GM21360 (cell line): Measurements from ENCODE around the gene CASZ1.

Source experiments
- ATAC-seq: cut with Tn5 transposase; IDR thresholded peaks from one replicate; pipeline ENCODE4 v1.9.1; 2021; ENCODE audit warnings: mild to moderate bottlenecking, moderate library complexity; ENCODE audit not compliant: unreplicated experiment

Gene CASZ1

GRCh38 chr1:10613340-10613739 lies 183.1 kb downstream of the CASZ1 start:
- ATAC-seq = no peak

DNA sequence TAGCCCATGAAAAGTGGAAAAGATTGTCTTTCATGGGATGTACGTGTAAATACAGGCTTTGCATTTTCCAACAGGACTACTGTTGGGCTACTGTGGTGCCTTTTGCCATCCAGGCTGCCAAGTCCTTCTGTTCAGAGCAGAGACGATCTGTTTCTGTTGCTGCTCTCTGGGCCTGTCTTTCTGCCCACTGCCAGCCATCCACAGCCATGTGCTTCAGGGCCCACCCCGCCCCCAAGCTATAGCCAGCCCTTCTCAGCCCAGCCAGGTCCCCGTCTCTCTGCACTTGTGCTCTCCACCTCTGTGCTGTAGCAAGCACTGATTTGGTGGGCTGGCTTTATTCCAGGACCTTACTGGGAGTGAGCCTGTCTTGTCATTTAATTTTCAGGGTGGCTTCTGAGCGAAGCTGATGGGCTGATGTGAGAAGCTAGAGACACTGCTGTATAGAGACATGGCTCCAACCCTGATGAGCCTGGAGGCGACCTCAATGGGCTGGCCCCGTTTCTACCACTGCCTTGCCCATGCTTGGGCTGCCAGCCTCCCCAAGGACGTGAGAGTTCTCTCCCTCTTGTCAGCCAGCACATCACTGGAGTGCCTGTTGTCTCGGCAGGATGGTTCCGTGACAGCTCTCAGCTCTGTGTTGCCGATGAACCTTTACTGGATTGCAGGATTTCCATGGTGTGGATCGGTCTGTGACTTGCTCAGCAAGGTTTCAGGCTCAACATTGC lies 183.8 kb downstream of the CASZ1 start:
- ATAC-seq = no peak

DNA sequence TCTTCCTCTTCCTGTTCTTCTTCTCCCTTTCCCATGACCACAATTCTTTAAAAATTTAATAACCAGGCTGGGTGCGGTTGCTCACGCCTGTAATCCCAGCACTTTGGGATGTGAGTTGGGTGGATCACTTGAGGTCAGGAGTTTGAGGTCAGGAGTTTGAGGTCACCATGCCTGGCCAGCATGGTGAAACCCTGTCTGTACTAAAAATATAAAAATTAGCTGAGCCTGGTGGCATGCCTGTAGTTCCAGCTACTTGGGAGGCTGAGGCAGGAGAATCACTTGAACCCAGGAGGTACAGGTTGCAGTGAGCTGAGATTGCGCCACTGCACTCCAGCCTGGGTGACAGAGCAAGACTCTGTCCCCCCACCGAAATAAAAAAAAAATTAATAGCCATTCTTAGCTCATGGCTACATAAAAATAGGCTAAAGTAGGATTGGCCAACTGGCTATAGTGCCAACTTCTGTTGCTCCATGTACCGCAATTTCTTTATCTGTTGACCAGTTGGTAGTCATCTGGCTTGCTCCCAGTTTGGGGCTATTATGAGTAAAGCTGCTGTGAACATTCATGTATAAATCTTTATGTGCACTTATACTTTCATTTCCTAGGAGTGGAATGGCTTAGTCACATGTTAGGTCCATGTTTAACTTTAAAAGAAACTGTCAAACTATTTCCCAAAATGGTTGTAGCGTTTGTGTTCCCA lies 185.4 kb downstream of the CASZ1 start:
- ATAC-seq = no peak

GRCh38 chr1:10608690-10609089 lies 187.8 kb downstream of the CASZ1 start:
- no peak for ATAC-seq

- no peak for ATAC-seq
These were observed 189.2 kb downstream of the CASZ1 start for GRCh38 chr1:10607228-10607627.

DNA sequence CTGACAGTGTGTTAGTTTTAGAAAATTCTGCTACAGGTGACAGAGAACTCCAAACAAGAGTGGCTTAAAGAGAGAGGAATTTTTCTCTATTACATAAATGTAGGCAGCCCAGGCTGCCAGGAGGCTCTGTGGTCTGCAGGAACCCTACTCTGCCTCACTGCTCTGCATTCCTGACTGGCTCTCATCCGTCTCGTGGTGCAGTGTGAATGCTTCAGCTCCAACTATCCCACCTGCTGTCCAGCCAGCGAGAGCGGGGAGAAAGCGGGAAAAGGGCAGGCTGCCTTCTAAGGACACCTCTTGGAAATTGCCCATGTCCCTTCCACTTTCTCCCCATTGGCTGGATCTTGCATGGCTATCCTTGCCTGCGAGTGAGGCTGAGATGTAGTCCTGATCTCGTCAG lies 190.4 kb downstream of the CASZ1 start:
- no peak for ATAC-seq

DNA sequence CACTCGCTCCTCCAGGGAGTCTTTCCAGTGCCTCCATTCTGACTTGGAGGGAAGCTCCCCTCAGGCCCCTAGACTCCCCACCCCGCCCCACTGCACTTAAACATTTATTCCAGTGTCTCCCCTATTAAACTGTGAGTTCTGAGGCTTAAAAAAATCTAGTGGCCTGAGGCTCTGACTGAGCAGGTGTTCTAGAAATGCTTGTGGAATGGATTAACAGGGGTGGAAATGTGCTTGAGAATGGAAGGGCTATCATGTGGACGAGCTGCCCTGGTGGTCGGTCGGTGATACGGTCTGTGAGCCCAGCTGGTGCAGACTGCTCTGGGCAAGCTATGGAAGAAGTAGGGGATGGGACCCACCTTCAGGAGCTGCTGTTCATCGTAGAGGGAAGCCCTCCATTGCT lies 191.5 kb downstream of the CASZ1 start:
- no peak for ATAC-seq

- no peak for ATAC-seq
These were observed 193.5 kb downstream of the CASZ1 start for GRCh38 chr1:10602936-10603335.

DNA sequence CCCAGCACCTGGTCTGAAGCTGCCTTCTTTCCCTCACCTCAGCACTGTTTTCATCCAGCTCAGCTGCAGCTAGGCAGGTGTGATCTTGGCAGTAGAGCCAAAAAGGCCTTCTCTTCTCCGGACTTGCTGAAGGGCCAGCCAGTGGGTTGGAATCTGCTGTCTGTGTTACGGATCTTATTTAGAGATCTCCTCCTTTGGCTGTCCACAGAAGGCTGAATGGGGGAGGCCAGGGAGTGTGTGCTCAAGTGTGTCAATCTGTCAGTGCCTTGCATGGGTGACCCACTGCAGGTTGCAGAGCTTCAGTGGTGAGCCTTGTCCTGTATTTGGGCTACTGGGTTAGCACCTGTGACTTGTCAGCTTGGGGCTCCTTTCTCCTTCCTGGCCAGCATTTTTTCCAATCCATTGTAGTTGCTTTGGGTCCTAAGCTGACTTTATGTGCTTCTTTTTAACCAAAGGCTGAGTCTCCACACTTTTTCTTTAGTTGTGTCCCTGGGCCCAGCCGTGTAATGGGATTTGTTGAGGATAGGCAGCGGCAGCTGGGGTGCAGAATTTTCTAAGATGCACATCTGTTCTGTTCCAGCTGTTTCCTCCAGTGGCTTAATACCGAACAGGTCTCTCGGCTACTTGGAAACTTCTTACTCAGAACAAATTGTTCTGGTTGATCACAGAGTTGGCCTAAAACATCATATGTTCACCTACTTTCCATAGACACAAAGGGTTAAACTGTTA lies 194.9 kb downstream of the CASZ1 start:
- ATAC-seq = no peak

DNA sequence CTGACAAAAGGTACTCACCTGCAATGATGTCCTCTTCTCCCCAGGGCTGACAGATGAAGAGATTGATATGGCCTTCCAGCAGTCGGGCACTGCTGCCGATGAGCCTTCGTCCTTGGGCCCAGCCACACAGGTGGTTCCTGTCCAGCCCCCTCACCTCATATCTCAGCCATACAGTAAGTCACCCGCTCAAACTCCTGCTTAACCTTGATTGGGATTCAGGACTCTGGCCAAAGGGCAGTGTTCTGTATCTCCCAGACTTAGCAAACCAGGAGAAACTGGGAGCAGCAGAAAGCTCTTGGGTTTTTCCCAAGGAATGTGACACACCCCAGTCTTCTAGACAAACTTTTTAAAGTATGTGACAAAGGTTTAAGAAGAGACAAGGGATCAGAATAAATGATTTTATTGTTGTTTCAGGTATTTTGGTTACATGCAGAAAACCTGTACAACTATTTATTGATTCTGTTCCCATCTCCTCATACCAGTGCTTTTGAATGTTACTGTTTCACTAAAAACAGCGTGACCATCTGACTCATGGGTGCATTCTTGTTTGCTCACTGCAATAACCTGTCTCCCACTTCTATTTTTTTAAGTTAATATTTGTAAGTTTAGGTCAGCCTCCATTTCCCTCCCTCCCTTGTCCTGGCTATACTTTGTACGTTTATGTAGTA lies 197.1 kb downstream of the CASZ1 start:
- no peak for ATAC-seq

DNA sequence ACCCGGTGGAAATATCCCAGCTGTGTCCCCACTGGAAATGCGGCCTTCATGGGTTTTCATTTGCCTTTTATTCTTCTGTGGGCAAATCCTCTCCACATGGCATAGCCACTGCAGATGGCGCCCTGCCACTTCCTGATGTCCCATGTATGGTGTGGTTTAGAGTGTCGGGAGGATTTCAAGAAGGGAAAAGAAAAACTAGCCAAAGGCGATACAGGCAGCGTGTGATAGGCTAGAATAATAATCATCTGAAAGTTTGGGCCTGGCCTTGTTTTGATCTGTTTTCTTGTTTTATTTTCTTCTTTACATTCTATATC lies 198.1 kb downstream of the CASZ1 start:
- ATAC-seq = no peak

GRCh38 chr1:10597492-10598388 lies 198.7 kb downstream of the CASZ1 start:
- no peak for ATAC-seq

DNA sequence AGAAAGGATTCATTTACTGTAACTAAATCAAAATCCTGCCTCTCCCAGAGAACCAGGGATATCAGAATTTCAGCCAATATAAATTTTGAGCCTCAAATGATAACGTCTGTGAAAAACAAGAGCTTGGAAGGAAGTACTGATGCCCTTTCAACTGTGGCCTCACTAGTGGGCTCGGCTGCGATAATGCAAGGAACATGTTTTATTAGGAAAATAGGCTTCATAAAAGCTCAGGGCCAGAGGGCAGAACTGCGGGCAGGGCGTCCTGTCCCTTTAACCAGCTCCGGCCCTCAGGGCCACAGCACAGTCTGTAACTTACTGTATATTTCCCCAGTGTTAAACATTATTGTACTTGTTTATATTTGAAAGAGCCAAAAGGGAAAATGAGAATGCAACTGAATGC lies 199.7 kb downstream of the CASZ1 start:
- no peak for ATAC-seq

DNA sequence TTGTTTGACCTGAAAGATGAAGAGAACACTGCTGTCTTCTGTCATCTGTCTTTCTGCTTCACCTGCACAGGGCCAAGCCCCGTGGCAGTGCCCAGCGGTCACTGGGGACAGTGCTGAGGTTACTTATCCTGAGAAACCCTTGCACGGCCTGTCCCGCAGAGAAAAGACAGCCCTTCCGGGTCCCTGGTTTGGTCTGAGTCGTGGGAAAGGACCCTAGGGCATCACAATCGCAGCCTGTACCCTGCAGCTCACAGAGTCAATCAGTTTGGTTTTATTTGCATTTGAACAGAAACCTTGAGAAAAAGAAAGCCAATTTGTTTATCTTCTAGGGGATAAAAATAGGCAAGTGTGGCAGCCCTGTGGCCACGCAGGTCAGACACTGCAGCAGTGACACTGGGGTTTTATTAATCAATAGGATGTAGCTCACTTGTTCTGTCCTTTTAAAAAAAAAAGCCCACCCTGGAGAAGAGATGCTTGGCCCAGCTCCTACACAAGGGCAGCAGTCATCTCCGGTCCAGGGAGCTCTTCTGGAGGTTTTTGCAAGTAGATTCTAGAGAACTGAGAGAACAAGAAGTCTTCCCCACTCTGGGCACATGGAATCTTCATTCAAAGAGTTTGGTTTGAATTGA lies 201.7 kb downstream of the CASZ1 start:
- no peak for ATAC-seq

DNA sequence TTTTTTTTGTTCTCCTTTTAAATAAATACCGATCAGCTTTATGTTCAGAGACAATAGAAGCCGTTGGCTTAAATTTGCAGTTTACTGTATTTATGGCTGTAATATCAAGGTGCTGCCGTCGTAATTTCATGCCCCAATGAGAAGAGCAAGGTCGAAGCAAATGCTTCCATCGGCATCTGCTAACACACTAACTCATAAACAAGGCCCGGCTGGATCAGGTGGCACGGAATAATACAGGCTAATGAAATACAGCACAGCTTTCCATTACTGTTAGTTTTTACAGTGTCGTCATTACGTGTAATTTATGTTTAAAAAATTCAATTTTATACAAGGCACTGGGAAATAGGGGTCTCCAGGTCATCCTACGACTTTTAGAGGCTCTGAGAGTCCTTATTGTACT lies 202.7 kb downstream of the CASZ1 start:
- no peak for ATAC-seq

DNA sequence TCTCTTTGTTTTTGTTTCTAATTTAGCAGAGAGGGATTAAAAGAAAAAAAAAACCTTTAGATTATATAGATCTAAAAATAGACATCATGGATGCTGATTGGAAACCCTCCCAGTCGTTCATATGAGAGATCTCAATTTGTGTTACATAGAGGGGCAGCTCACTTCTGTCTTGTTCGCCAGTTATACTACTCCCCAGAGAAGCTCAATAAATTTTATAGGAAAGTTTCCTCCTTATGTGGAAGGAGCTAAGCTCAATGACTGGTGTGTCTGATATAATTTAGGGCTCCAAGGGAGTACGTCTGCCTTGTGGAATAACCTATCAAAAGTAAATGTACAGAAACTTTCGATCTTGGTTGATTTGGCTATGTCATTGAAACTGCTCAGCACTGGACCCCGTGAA lies 204.1 kb downstream of the CASZ1 start:
- ATAC-seq = no peak

- ATAC-seq = no peak
These were observed 205.4 kb downstream of the CASZ1 start for GRCh38 chr1:10591010-10591409.

DNA sequence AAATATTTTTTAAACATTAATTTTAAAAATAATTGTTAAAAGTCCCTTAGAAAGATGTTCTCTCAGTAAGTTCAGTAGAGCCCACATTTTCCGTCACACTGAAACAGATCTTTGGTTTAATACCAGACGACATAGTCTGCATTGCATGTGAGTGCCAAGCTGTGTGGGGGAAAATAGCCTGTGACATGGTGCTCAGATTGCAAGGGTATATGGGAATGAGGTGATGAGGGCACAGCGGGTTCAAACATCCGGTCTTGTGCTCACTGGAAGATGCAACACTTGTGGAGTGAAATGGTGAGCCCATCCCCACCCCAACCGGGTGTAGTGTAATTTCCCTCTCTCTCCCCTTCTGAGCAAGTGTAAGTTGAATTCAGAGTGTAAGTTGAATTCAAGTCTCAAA lies 207.4 kb downstream of the CASZ1 start:
- ATAC-seq = no peak

DNA sequence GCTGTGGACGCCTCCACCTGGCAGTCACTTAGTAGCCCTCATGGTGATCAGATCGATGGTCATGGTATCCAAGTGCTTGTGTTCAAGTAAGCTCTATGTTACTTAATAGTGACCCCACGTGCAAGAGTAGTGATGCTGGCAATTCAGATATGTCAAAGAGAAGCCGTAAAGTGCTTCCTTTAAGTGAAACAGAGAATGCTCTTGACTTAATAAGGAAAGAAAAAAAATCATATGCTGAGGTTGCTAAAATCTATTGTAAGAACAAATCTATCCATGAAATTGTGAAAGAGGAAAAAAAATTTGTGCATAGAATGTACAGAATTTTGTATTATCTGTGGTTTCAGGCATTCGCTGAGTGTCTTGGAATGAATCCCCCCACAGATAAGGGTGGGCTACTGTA lies 207.8 kb downstream of the CASZ1 start:
- no peak for ATAC-seq
